CD4-positive, alpha-beta T cell treated with Interleukin-6 for 4 hours (primary cell): ENCODE measurements around the gene GABRB2.

Experiments used
- DNase-seq: peaks from one replicate; pipeline ENCODE4 v3.0.0-alpha.2; 2020; ENCODE audit warnings: mixed read lengths

GABRB2 gene

GRCh38 chr5:161467703-161468102, 78.8 kb downstream of the GABRB2 start:
- DNase-seq, result no peak

- no peak for DNase-seq
These were observed 85.8 kb downstream of the GABRB2 start for GRCh38 chr5:161460741-161461140.

GRCh38 chr5:161446655-161447054, 99.9 kb downstream of the GABRB2 start:
- DNase-seq, result no peak

GRCh38 chr5:161442471-161442870, 104.1 kb downstream of the GABRB2 start:
- DNase-seq, result no peak

- DNase-seq, result no peak
These were observed 113.7 kb downstream of the GABRB2 start for GRCh38 chr5:161432798-161433197.

GRCh38 chr5:161431963-161432362, 114.6 kb downstream of the GABRB2 start:
- no peak for DNase-seq

GRCh38 chr5:161421067-161421466, 125.5 kb downstream of the GABRB2 start:
- DNase-seq, result no peak

GRCh38 chr5:161420521-161420920, 126.0 kb downstream of the GABRB2 start:
- no peak for DNase-seq

- no peak for DNase-seq
These were observed 131.6 kb downstream of the GABRB2 start for GRCh38 chr5:161414896-161415295.

GRCh38 chr5:161414037-161414436, 132.5 kb downstream of the GABRB2 start:
- no peak for DNase-seq

- no peak for DNase-seq
These were observed 133.7 kb downstream of the GABRB2 start for GRCh38 chr5:161412792-161413191.

- no peak for DNase-seq
These were observed 135.4 kb downstream of the GABRB2 start for GRCh38 chr5:161411156-161411555.

- no peak for DNase-seq
These were observed 135.9 kb downstream of the GABRB2 start for GRCh38 chr5:161410640-161411039.

GRCh38 chr5:161409471-161409870, 137.1 kb downstream of the GABRB2 start:
- DNase-seq, result no peak

GRCh38 chr5:161406880-161407279, 139.6 kb downstream of the GABRB2 start:
- no peak for DNase-seq

- DNase-seq, result no peak
These were observed 142.5 kb downstream of the GABRB2 start for GRCh38 chr5:161403996-161404395.

GRCh38 chr5:161403121-161403520, 143.4 kb downstream of the GABRB2 start:
- DNase-seq, result no peak

- no peak for DNase-seq
These were observed 145.9 kb downstream of the GABRB2 start for GRCh38 chr5:161400583-161400982.

GRCh38 chr5:161399996-161400562, 146.4 kb downstream of the GABRB2 start:
- DNase-seq, result no peak

GRCh38 chr5:161397448-161397847, 149.1 kb downstream of the GABRB2 start:
- no peak for DNase-seq

- DNase-seq, result no peak
These were observed 150.4 kb downstream of the GABRB2 start for GRCh38 chr5:161396171-161396570.

- DNase-seq, result no peak
These were observed 154.8 kb downstream of the GABRB2 start for GRCh38 chr5:161391724-161392123.

- DNase-seq, result no peak
These were observed 155.5 kb downstream of the GABRB2 start for GRCh38 chr5:161391016-161391415.

GRCh38 chr5:161387121-161387520, 159.4 kb downstream of the GABRB2 start:
- no peak for DNase-seq

- DNase-seq, result no peak
These were observed 161.5 kb downstream of the GABRB2 start for GRCh38 chr5:161385027-161385426.

- no peak for DNase-seq
These were observed 163.8 kb downstream of the GABRB2 start for GRCh38 chr5:161382685-161383084.
